RKO (cell line): ENCODE measurements around the gene LAMC1.
"Not testable (repeated sequence)": the region's sequence is repeated elsewhere in the genome, so short reads cannot be mapped to it uniquely, and the experiment has no call there.

ENCODE experiments used
- DNase-seq: peaks from one replicate; pipeline ENCODE4 v3.0.0-alpha.2; 2016; ENCODE audit warnings: low spot score

LAMC1 gene

DNA sequence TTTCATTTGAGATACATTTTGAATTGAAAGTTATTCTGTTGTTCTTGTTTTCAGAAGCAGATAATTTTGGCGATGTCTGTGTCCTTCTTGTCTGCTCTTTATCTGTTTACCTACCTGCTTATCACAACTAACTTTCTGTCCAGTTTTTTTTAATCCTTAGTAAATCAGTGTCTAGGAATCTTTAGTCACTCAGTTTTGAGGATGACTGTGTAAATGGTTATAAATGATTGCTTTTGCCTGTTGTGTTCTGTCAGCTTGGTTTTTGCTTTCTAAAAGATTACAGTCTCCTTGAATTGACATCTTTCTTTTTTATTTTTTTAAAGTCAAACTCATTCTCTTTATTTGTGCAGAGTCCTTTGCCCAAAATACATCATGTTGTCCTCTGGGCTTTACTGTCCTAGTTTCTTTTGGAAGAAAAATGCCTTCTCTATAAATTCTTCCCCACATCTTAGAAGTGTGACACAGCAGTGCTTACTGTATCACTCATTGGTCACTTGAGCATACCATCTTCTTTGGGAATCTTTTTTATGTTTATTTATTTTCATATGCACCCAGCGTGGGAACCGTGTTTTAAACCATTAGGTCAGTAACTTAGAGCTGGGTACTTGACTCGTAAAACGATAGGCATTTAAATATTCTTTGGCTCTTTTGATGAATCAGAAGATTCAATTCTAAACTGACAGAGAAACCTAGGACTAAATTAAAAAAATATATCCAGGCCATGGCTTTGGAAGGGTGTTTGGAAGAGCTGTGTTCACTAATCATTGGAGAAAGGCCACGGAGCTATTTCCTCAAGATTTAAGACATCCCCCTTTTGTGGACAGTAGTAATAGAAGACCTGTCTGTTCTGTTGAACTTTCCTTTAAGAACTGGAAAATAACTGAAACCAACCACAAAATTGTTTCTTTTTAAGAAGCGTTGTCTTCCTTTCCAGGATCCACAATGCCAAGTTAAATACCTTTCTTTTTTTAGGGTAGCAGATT lies 20.9 kb downstream of the LAMC1 start:
- DNase-seq = no peak

DNA sequence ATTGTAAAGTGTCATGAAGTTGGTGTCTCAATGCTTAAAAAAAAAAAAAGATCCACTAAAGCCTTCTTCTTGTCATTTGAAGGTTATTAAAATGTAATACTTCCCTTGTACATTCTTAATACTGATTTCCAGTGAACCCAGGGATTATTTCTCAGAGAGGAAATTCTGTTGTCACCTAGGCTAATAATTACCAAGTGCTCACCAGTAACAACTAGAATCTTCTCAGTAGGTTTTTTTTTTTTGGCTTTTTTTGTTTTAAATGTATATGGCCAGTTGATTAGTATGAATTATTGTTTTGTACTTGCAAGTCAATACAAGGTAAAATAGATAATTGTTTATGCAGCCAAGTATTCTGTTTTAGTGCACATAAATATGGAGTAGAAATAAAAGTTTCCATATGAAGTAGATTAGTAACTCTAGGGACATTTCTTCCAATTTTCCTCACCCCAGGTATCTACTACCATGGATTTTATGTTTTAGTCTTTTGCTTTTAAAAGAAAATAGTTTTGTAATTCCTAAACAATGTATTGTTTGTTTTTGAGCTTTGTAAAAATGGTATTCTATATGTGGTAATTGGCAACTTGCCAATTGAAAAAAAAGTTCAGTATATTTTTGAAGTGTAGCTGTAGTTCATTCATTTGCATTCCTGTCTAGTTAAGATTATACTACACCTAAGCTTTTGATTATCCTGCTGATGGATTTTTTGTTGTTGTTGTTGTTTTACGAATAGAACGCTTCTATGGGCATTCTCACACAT lies 21.9 kb downstream of the LAMC1 start:
- DNase-seq = no peak

- no peak for DNase-seq
Measured at GRCh38 chr1:183048087-183049085, 25.2 kb downstream of the LAMC1 start.

DNA sequence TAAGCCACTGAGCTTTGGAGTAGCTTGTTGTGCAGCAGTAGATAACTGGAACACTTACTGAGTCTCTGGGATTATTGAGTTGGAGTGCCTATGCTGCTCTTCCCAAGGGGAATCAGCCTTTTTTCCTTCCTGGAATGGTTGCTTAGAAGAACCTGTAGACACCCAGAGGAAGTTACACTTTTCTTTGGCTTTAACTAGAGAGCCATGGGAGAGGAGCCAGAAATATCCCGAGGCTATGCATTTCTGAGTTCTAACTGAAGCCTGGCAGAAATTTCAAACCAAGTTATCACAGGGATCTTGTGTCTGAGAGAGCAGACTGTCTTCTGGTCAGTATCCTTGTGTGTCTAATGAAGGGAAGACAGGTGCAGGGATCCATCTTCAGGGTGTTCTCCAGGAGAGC lies 28.3 kb downstream of the LAMC1 start:
- no peak for DNase-seq

DNA sequence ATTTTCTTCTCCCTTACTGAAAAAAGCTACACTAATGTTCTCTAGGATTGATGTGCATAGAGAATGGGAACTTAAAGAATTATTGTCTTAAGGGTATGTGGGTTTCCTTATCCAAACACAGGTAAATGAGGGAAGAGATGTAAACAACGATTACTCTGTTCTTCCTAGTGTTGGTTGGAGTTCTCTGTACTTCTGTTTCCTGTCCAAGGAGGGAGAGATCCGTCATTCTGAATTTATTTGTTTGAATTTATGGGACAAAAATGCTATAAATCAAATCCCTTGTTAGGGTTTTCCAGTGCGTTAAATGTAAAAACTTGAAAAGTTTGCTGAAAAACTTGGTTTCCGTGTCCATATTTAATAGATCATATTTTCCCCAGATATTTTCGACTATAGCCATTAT lies 29.6 kb downstream of the LAMC1 start:
- no peak for DNase-seq

DNA sequence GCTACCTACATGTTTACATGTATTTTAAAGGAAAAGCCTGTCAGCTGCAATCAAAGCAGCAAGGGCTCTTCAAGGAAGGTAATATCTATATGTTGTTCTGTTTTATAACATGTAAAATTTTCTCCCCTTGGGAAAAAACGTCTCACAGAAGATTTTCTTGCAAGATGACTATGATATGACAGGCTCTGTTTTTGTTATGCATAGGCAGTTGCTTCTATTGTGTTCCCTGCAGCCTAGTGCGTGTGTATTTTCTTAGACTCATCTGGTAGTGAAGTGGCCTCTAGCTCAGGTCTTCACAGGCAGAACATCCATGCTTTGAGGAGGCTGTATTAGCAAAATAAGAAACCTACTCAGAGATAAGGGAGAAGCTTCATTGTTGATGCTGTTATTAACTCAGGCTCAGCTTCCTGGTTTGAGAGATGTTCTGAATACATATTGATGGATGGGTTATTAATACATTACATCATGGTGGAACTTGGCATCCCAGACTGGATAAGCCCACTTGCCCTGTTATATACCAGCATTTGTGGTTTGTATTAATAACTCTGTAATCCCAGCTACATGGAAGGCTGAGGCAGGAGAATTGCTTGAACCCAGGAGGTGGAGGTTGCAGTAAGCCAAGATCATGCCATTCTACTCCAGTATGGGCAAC lies 35.8 kb downstream of the LAMC1 start:
- DNase-seq = no peak

DNA sequence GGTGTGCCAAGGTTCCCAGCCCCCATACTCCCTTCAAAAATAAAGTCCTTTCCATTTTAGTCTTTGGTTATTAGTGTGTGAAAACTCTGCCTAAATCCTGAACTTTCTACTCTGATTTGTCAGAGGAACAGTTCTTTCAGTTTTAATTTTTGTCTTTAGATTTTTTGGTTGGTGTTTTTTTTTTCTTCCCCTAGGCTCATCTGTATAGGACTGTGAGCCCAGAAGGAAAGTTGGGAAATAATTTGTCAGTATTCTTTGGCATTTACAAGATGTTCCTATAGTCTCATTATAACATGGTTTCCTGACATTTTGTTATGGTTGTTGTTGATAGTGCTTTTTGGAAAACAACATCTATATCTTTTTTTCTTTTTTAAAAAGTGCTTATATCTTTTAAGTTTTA lies 38.0 kb downstream of the LAMC1 start:
- DNase-seq = no peak

DNA sequence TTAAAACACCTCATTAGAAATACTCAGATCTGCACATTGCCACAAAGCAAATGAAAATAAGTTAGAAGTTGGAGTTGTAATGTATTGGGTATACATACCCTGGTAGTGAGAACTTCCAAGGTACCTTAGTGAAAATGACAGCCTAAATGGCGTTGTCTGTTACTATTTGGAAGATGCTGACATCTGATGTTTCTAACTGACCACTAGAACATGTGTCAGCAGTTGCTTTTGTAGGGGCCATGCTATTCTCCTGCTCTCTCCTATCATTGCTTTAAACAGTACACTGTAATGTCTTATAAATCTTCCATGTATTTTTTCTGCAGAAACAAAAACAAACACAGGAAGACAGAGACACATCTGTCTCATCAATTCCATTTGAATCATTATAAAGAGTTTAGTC lies 40.1 kb downstream of the LAMC1 start:
- no peak for DNase-seq

- no peak for DNase-seq
Measured at GRCh38 chr1:183065168-183065706, 42.0 kb downstream of the LAMC1 start.

- not testable (repeated sequence) for DNase-seq
Measured at GRCh38 chr1:183066432-183066831, 43.2 kb downstream of the LAMC1 start.

DNA sequence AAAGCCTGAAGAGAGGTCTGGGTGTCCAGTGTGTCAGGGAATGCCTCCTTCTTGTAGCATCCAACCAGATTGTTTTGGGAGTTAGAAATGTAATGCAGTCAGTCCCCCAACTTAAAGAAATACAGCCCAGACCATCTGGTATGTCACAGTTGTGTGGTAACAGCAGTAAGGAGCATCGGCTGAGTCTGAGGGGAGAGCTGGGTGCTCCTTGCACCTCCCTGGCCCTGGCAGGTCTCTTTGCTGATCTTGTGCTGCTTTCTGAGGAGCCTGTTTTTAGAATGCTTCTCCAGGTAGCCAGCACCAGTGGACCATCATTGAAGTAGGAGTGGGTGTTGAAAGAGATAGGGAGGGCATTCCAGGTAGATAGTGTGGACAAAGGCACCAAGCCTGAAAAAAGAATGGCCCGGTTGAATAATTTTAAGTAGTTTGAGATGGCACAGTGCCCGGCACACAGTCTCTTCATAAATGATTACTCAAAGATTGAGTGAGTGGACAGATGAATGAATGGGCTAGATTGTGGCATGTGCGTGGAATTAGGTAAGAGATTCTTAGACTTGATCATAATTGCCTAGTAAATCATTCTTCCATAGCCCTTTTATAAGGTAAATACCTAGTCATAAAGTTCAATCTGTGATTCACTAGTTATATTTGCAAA lies 46.5 kb downstream of the LAMC1 start:
- DNase-seq = no peak

GRCh38 chr1:183070234-183070922 lies 47.2 kb downstream of the LAMC1 start:
- no peak for DNase-seq

DNA sequence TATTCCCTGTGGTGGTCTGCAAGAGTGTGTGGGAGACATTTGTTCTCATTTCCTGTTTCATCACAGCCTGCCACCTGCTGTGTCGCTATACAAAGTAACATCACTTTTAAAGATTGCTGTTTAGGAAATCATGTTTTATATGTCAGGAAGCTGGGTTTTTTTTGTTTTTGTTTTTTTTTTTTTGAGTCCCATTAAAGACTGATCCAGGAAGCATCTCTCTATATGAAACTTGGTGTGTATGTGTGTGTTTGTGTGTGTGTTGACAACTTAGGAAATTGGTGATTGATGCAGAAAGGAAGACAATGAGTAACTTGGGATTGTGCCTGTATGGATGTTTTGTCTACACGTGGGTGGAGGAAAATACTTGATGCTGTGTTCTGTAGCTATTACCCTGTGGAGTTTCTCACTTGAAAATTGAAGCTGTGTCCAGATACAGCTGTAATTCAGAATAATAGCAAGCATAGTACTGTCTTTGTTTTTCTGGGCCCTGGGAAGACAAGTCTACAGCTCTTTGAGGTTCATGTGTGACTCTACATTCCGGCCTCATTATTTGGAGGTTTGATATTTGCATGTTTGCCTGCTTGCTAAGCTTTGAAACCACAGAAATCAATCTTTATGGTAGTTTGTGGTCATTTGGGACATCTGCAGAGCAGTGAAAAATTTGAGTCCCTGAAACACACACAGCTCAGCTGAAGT lies 47.9 kb downstream of the LAMC1 start:
- DNase-seq = no peak

DNA sequence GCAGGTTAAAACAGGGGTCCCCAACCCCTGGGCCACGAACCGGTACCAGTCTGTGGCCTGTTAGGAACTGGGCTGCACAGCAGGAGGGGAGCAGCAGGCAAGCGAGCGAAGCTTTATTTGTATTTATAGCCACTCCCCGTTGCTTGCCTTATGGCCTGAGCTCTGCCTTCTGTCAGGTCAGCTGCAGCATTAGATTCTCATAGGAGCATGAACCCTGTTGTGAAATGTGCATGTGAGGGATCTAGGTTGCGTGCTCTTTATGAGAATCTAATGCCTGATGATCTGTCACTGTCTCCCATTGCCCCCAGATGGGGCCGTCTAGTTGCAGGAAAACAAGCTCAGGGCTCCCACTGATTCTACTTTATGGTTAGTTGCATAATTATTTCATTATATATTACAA lies 49.4 kb downstream of the LAMC1 start:
- not testable (repeated sequence) for DNase-seq

DNA sequence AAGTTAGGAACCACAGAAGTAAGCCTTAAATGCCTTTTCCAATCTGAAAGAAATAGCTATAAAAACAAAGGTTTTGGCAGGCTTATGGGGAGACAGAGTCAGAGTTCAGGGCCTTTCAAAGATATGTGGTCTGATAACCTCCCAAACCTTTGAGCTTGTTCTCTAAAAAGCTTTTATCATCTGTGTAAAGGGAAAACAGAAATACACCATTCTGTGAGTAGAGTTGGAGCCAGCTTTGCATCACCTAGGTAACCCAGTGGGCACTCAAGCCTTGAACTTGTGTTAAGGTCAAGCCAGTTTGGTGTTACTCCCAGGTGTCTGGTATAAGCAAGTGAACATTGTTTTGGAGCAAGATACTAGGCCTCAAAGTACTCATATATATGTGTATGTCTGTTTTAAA lies 50.1 kb downstream of the LAMC1 start:
- DNase-seq = no peak

GRCh38 chr1:183074215-183074614 lies 51.0 kb downstream of the LAMC1 start:
- no peak for DNase-seq

GRCh38 chr1:183075861-183076260 lies 52.6 kb downstream of the LAMC1 start:
- no peak for DNase-seq

DNA sequence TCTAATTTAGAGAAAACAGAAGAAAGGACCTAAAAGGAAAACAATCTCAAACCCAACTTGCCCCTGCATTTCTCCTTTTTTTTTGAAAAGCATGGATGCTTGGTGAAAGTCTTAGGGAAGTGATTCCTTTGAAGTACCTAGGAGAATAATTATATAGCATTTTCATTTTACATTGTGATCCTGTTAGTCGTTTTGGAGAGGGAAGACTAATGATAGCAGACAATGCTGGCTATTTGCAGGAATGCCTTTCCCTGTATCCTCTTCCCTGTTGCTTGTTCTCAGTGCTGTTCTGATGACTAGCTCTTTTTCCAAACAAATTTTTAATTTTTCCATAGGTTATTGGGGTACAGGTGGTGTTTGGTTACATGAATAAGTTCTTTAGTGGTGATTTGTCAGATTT lies 53.9 kb downstream of the LAMC1 start:
- no peak for DNase-seq

GRCh38 chr1:183079712-183080388 lies 56.6 kb downstream of the LAMC1 start:
- DNase-seq = no peak
